Rectal smooth muscle tissue (tissue), 1 donor: ENCODE data around the gene CFAP68.
A peak's percentile ranks its signal among the peaks of the same experiment; 100 is the strongest.
"Not testable (repeated sequence)": the region's sequence is repeated elsewhere in the genome, so short reads cannot be mapped to it uniquely, and the experiment has no call there.

Experiments
- H3K27ac ChIP-seq: one replicate; pipeline ENCODE4 v1.7.0; 2013; ENCODE audit warnings: low read depth, low read length, inconsistent platforms
- H3K27me3 ChIP-seq: one replicate; pipeline ENCODE4 v1.7.0; 2013; ENCODE audit warnings: low read length; ENCODE audit not compliant: control insufficient read depth, insufficient read depth
- H3K36me3 ChIP-seq: one replicate; pipeline ENCODE4 v1.7.0; 2013; ENCODE audit warnings: low read length; ENCODE audit not compliant: control insufficient read depth, insufficient read depth
- H3K4me1 ChIP-seq: one replicate; pipeline ENCODE4 v1.7.0; 2013; ENCODE audit warnings: low read length; ENCODE audit not compliant: control insufficient read depth, insufficient read depth
- H3K4me3 ChIP-seq: one replicate; pipeline ENCODE4 v1.7.0; 2013; ENCODE audit warnings: low read length
- H3K9ac ChIP-seq: one replicate; pipeline ENCODE4 v1.7.0; 2013; ENCODE audit warnings: low read length

CFAP68 gene

DNA sequence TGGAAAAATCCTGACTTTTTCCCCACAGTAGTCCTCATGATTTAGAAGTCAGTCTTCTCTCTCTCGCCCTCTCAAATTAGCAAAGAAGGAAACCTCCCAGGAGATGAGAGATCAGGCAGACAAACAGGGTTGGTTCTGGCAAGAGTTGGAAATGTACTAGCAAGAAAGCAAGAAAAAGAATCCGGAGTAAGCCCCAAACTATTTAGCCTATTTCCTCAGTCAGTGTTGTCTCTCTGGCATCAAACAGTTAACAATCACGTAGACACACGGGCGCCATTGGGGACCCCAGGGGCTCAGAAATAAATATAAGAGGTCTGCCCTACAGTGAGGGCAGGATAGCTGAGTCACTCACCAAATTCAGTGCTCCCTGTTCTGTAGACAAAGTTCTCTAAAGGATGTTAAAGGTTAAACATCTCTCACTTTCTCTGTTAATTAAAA is 44.0 kb downstream of the CFAP68 start:
- Histone ChIP-seq H3K4me1 (peaks cover 26% of the 10 kb centered on the region), H3K9ac (no peak overlapping the region), H3K27me3 (no peaks in the 10 kb centered on the region), H3K4me3 (no peak overlapping the region), H3K27ac (peak overlapping the region; percentile 80), H3K36me3 (no peaks in the 10 kb centered on the region)

DNA sequence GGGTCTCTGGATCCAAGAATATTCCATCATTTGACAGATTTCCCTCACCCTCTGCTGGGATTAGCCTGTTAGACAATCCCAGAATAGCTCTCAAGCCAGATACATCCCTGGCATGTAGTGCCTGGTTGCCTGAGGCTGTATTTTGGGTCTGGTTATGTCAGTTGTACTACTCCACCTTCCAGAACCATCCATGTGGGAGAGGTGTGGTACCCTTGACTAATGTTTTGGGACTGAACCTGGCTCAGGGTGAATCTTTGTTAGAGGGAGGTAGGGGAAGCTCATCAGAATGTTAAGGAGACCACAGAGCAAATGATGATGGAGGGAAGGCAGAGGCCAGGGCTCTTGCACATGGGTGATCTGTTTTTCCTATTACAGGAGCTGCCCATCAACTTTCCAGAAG is 44.6 kb downstream of the CFAP68 start:
- Histone ChIP-seq H3K27ac (peak overlapping the region; percentile 80), H3K27me3 (no peaks in the 10 kb centered on the region), H3K4me3 (no peak overlapping the region), H3K36me3 (no peaks in the 10 kb centered on the region), H3K9ac (no peak overlapping the region), H3K4me1 (peaks cover 26% of the 10 kb centered on the region)

DNA sequence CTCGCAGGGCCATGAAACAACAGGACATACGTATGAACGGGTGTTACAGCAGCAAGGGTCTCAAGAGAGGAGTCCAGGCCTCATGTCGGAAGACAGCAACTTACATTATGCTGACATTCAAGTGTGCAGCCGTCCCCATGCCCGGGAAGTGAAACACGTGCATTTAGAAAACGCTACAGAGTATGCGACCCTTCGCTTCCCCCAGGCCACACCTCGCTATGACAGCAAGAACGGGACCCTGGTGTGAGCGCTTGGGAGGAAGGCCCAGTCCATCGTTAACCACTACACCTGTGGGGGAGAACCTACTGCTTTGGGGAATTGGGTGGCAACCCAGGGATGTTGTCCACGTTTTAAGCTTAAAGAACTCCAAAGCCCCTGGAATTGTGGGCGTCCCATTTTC is 46.6 kb downstream of the CFAP68 start:
- no peaks in the 10 kb centered on the region for H3K27me3 ChIP-seq
- no peak overlapping the region for H3K9ac ChIP-seq
- no peaks in the 10 kb centered on the region for H3K36me3 ChIP-seq
- peak overlapping the region; percentile 86 for H3K27ac ChIP-seq
- H3K4me3 ChIP-seq: no peak overlapping the region
- H3K4me1 ChIP-seq: peaks cover 26% of the 10 kb centered on the region

DNA sequence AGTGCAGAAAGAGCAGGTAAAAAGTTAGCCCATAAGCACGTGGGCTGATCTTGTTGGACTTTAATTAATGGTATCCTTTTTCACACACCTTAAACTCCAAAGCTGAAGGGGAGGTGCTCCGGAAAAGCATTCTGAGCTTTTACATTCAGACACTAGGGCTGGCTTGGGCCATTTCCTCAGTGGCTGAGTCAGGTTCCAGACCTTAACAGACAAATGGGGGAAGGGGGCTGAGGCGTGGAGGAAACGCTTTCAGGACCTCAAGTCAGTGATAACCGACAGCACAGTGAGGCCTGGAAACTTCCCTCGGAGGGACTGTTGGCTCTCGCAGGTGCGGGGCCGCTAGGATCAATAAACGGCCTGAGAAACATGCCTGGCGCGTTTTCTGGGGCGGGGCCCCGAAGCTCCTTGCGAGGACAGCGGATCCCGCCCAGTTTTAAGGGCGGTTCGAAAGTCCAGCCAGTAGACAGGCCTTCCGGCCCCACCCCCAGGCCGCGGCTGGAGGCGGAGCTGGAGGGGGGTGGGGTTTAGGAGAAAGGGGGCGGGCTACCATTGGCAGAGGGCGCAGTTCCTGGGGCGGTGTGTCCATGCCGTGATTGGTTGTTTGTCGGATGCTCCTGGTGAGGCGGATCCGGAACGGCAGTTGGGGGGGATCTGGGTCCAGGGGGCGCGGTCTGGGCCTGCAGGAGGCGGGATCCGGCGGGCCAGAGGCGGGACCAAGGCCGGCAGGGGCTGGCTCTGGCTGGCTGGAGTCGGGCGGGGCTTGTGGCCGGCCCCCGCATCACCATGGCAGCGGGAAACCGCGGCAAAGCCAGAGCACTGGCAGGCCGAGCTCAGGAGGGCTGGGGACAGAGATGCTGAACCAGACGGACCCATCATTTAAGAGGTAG is 47.4 kb downstream of the CFAP68 start:
- Histone ChIP-seq H3K36me3 (no peaks in the 10 kb centered on the region), H3K4me3 (peak overlapping the region; percentile 69), H3K9ac (peak overlapping the region; percentile 29), H3K4me1 (peaks cover 26% of the 10 kb centered on the region), H3K27me3 (no peaks in the 10 kb centered on the region), H3K27ac (peak overlapping the region; percentile 86)

DNA sequence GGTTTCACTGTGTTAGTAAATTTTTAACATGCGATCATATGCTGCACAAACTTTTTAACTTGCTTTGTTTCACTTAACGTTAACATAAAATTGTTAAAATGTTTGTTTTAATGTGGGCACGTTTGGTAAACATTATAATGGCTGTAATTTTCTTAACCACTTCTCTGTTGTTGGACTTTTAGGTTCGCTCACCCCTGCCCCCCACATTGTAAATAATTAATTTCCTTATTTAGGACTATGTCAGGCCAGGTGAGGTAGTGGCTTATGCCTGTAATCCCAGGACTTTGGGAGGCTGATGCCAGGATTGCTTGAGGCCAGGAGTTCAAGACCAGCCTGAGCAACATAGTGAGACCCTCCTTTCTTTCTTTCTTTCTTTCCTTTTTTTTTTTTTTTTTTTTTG is 51.1 kb downstream of the CFAP68 start:
- Histone ChIP-seq H3K4me3 (no peak overlapping the region), H3K27ac (no peak overlapping the region), H3K27me3 (no peaks in the 10 kb centered on the region), H3K4me1 (peaks cover 15% of the 10 kb centered on the region), H3K9ac (no peak overlapping the region), H3K36me3 (no peaks in the 10 kb centered on the region)

DNA sequence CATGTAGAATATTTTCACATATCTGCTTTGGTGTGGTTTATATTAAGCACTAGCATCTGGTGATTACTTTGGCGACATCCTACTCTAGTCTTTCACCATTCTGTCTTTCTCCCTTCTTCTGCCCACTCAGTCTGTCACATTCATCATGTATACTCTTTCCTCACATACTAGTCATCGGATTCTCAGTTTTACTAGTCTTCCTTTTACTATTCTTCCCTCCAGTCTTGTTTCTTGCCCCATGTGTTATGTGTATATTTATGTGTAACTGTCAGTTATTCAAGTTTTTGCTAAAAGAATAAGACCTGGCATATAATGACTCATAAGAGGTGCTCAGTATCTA is 53.2 kb downstream of the CFAP68 start:
- H3K4me3 ChIP-seq: no peak overlapping the region
- no peaks in the 10 kb centered on the region for H3K27me3 ChIP-seq
- no peaks in the 10 kb centered on the region for H3K36me3 ChIP-seq
- H3K4me1 ChIP-seq: peaks cover 15% of the 10 kb centered on the region
- H3K27ac ChIP-seq: no peak overlapping the region
- H3K9ac ChIP-seq: no peak overlapping the region

DNA sequence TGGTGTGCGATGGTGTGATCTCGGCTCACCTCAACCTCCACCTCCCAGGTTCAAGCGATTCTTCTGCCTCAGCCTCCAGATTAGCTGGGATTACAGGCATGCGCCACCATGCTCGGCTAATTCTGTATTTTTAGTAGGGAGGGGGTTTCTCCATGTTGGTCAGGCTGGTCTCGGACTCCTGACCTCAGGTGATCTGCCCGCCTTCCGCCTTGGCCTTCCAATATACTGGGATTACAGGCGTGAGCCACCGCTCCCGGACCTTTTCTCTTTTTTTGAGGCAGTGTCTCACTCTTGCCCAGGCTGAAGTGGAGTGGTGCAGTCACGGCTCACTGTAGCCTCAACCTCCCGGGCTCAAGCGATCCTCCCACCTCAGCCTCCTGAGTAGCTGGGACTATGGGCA is 53.8 kb downstream of the CFAP68 start:
- not testable (repeated sequence) for H3K4me3 ChIP-seq, H3K27me3 ChIP-seq, H3K36me3 ChIP-seq, H3K9ac ChIP-seq, H3K27ac ChIP-seq
- H3K4me1 ChIP-seq: peaks cover 21% of the 10 kb centered on the region

DNA sequence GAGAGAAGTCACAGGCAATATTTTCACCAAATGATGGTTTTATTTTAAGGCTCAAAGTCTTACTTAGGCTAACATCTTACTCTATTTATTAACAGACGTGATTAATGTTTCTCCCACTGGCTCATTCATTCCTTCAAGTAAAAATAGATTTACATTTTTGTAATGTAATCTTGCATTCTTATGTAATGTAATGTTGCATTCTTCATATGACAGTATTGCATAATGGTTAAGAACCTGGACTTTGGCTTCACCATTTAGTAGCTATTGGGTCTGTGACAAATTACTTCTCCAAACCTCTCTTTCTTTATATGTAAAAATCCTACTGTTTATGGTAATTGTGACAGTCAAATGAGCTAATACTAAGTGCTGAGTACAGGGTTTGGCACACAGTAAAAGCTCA is 54.5 kb downstream of the CFAP68 start:
- Histone ChIP-seq H3K9ac (no peak overlapping the region), H3K4me1 (peaks cover 22% of the 10 kb centered on the region), H3K27ac (no peak overlapping the region)

DNA sequence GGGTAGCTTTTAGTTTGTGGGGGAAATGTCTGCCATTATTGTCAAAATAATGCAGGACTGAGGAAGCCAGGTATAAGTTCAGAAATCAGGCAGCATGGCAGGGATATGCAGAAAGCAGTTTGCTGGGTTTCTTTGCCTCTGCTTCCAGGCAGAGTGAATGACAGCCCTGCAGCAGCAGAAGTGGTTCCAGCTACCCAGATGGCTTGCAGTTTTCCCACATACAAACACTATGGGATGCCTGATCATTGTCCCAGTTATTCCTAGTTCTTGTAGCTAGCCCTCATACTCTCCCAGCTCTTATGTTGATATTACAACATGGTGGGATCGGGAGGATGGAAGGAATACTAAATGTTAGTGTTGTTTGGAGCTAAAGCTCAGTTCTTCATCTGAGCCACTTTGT is 55.0 kb downstream of the CFAP68 start:
- Histone ChIP-seq H3K27me3 (no peaks in the 10 kb centered on the region), H3K9ac (no peak overlapping the region), H3K36me3 (no peaks in the 10 kb centered on the region), H3K4me3 (no peak overlapping the region), H3K4me1 (peaks cover 22% of the 10 kb centered on the region), H3K27ac (no peak overlapping the region)

More for the DNA sequence above, 54.5 kb downstream of the CFAP68 start:
- H3K36me3 ChIP-seq: no peaks in the 10 kb centered on the region
- no peaks in the 10 kb centered on the region for H3K27me3 ChIP-seq
- no peak overlapping the region for H3K4me3 ChIP-seq
